Activated B cell treated with CpG ODN at 0.5 μM for 24 hours (primary cell): ENCODE results near the gene DPM2. TPM values are rescaled to one million over a fixed set of nuclear protein-coding genes. Genes with fewer than 3 reads are reported as not detected.

ENCODE experiments used
- ATAC-seq: fragments of 200-7000 bp; cut with Tn5 transposase; one replicate; pipeline ENCODE4 v1.10.0; 2021; ENCODE audit warnings: low read depth, mild to moderate bottlenecking, moderate library complexity
- CTCF ChIA-PET: fragments of 350-600 bp; sonication (Branson Sonifier 250); formaldehyde crosslinking; loops from one replicate; lab custom pipeline; 2021; ENCODE audit warnings: antibody characterized with exemption; lab: Charles Lee
- POLR2A ChIA-PET: fragments of 350-600 bp; sonication (Branson Sonifier 250); formaldehyde crosslinking; loops from one replicate; lab custom pipeline; 2021; ENCODE audit warnings: antibody characterized with exemption; lab: Charles Lee
- DNase-seq: peaks from one replicate; pipeline ENCODE4 v3.0.0; 2022
- H3K27ac Mint-ChIP-seq: one replicate; pipeline ENCODE4 v1.8.0; 2020; ENCODE audit warnings: mixed read lengths
- H3K27me3 Mint-ChIP-seq: one replicate; pipeline ENCODE4 v1.8.0; 2021; ENCODE audit warnings: mixed read lengths
- H3K36me3 Mint-ChIP-seq: one replicate; pipeline ENCODE4 v1.8.0; 2021; ENCODE audit warnings: low read depth, mixed read lengths
- H3K4me1 Mint-ChIP-seq: one replicate; pipeline ENCODE4 v1.8.0; 2021; ENCODE audit warnings: mixed read lengths
- H3K4me3 Mint-ChIP-seq: one replicate; pipeline ENCODE4 v1.8.0; 2020; ENCODE audit warnings: mild to moderate bottlenecking, mixed read lengths
- H3K9me3 Mint-ChIP-seq: one replicate; pipeline ENCODE4 v1.8.0; 2020; ENCODE audit warnings: mixed read lengths
- CTCF ChIP-seq: fragments of 200-600 bp; IDR thresholded peaks from one replicate; pipeline ENCODE4 v1.8.0; 2022; ENCODE audit warnings: antibody characterized with exemption, mild to moderate bottlenecking
- intact Hi-C: fragments of 100-400 bp; cut with micrococcal nuclease; formaldehyde crosslinking; loops from one replicate; pipeline ENCODE4 v1.15.1; 2024
- total RNA-seq: library from RNA; stranded (reverse); gene quantifications from 2 replicates; pipeline ENCODE4 v1.2.3, GENCODE V29; 2022

Gene DPM2
- total RNA-seq, 1 donor from 2014 or later = 50.6 TPM

DNA sequence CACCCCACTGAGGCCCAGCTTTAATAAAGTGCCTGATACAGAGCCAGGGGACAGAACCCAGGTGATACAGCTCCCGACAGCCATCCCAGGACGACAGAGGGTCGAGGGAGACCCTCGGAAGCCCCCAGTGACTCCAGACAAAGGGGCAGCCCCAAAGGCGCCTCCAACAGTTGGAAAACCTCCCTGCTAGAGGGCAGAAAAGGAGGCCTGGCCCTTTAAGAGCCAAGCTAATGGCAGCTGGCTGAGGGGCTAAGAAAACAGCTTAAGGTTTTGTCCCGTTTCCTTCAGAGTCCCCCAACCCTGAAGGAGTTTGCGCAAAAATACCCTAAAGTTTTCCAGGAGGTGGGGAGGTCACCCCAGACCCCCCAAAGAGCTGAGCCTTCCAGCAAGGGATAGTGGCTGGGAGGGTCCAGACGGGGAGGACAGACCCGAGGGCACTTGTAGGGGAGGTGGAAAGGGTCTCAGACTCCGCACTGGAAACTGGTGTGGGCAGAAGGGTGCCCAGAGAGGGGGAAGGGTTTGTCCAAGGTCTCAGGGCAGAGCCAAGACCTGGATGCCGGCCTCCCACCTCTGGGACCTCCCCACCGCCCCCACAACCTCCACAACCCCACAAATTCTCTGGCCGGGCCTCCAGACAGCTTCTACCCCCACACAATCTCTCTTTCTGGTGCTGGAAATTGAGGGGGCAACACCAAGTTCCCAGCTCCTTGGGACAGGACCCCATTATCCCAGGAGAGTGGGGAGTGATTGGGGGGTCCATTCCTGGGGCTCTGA is 52.0 kb downstream of the DPM2 start:
- Mint-ChIP-seq H3K36me3 (peaks cover 36% of the 10 kb centered on the region), H3K27ac (no peak overlapping the region), H3K9me3 (no peaks in the 10 kb centered on the region), H3K4me1 (peaks cover 24% of the 10 kb centered on the region), H3K27me3 (no peaks in the 10 kb centered on the region), H3K4me3 (no peak overlapping the region)
- CTCF ChIA-PET = interaction anchor here (0.7 kb wide), 1 partner anchor 16 kb away, joined by 6 read pairs; no protein-coding TSS in a partner anchor
- POLR2A ChIA-PET = interaction anchor here (0.9 to 2.5 kb wide), 4 partner anchors 9 to 100 kb away, joined by 3 to 19 read pairs (median 4); partner anchors contain the start of genes CDK9 and ST6GALNAC4
- intact Hi-C loops = no loop called here
- no peak for TF ChIP-seq CTCF
- DNase-seq (no peak), ATAC-seq (no peak)

Other genes starting within 250 kb of the DPM2 start
- not detected in 2 replicates for gene CFAP157, start 230.9 kb downstream of the DPM2 start, total RNA-seq
- 12.7 and 13.8 TPM in 2 replicates for gene PTRH1, start 222.2 kb downstream of the DPM2 start, total RNA-seq
- not detected in 2 replicates for gene TTC16, start 221.8 kb downstream of the DPM2 start, total RNA-seq
- gene TOR2A, start 202.6 kb downstream of the DPM2 start, total RNA-seq = 13.8 and 15.1 TPM in 2 replicates
- gene SH2D3C, start 159.2 kb downstream of the DPM2 start, total RNA-seq = 49.2 and 51.8 TPM in 2 replicates
- 132 and 137 TPM in 2 replicates for gene CDK9, start 151.8 kb downstream of the DPM2 start, total RNA-seq
- 105 and 135 TPM in 2 replicates for gene FPGS, start 135.0 kb downstream of the DPM2 start, total RNA-seq
- 4.8 and 6.1 TPM in 2 replicates for gene ENG, start 83.2 kb downstream of the DPM2 start, total RNA-seq
- gene AK1, start 60.2 kb downstream of the DPM2 start, total RNA-seq = 6.9 and 8.1 TPM in 2 replicates
- 39.9 and 47.5 TPM in 2 replicates for gene ST6GALNAC6, start 38.3 kb downstream of the DPM2 start, total RNA-seq
- gene ST6GALNAC4, start 20.8 kb downstream of the DPM2 start, total RNA-seq = 71.3 and 85.4 TPM in 2 replicates
- gene PIP5KL1, start 7.1 kb downstream of the DPM2 start, total RNA-seq = 1.7 and 1.8 TPM in 2 replicates
- 65.8 and 88.1 TPM in 2 replicates for gene EEIG1, start 43.1 kb upstream of the DPM2 start, total RNA-seq
- 10.4 and 11.1 TPM in 2 replicates for gene NAIF1, start 129.5 kb upstream of the DPM2 start, total RNA-seq
- 8.0 and 9.4 TPM in 2 replicates for gene SLC25A25, start 130.4 kb upstream of the DPM2 start, total RNA-seq
- 86.7 and 89.2 TPM in 2 replicates for gene PTGES2, start 189.9 kb upstream of the DPM2 start, total RNA-seq
- gene LCN2, start 211.6 kb upstream of the DPM2 start, total RNA-seq = not detected in 2 replicates
- 47.7 and 53.6 TPM in 2 replicates for gene BBLN, start 222.4 kb upstream of the DPM2 start, total RNA-seq